Endothelial cell of umbilical vein (primary cell): Measurements from ENCODE around the gene NTMT1.
A peak's percentile ranks its signal among the peaks of the same experiment; 100 is the strongest.

ENCODE experiments used
- CTCF ChIP-seq, 2 donors: IDR thresholded peaks; 1 replicate in 1 of 2; 2 replicates in 1 of 2; pipeline ENCODE4 v1.5.1; 2011; ENCODE audit warnings: low read length in 2 of 2, mild to moderate bottlenecking in 2 of 2, moderate library complexity in 2 of 2, control low read depth in 1 of 2, inconsistent platforms in 1 of 2, low read depth in 1 of 2; ENCODE audit not compliant: insufficient read depth in 1 of 2; ENCODE audit errors: extremely low read depth in 1 of 2
- POLR2A ChIP-seq: IDR thresholded peaks from 2 replicates; pipeline ENCODE4 v1.6.1; 2012; ENCODE audit warnings: low read depth, mild to moderate bottlenecking, control low read depth, low read length

DNA sequence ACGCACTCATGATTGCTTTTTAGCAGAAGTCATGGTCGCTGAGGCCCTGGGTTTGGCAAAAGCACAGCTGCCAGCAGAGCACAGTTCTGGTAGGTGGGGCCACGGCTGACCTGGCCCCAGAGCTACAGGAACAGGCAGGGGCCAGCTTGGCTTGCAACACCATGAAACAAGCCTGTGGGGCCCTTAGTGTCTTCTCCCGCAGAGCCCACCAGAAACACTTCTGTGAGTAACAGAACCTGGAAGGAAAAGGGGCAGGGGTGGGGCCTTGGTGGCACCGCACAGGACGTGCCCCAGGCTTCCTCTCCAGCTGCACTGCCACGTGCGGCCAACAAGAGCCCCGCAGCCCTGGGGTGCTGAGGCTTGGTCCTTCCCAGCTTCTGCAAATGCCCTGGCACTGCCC, 11.1 kb downstream of the NTMT1 start:
- TF ChIP-seq CTCF (IDR thresholded peaks at IDR 0.05; ENCODE audit: extremely low read depth in 1 of 2, insufficient read depth in 1 of 2, low read depth in 1 of 2, low read length in 2 of 2) = no peak
- peak; percentile 1 for TF ChIP-seq POLR2A
